Inflammatory macrophage (primary cell): ENCODE data around the gene IL6R.

Experiments
- DNase-seq, 2 donors: peaks; one replicate each; pipeline ENCODE4 v3.0.0-alpha.2; 2020 to 2022

The IL6R gene

DNA sequence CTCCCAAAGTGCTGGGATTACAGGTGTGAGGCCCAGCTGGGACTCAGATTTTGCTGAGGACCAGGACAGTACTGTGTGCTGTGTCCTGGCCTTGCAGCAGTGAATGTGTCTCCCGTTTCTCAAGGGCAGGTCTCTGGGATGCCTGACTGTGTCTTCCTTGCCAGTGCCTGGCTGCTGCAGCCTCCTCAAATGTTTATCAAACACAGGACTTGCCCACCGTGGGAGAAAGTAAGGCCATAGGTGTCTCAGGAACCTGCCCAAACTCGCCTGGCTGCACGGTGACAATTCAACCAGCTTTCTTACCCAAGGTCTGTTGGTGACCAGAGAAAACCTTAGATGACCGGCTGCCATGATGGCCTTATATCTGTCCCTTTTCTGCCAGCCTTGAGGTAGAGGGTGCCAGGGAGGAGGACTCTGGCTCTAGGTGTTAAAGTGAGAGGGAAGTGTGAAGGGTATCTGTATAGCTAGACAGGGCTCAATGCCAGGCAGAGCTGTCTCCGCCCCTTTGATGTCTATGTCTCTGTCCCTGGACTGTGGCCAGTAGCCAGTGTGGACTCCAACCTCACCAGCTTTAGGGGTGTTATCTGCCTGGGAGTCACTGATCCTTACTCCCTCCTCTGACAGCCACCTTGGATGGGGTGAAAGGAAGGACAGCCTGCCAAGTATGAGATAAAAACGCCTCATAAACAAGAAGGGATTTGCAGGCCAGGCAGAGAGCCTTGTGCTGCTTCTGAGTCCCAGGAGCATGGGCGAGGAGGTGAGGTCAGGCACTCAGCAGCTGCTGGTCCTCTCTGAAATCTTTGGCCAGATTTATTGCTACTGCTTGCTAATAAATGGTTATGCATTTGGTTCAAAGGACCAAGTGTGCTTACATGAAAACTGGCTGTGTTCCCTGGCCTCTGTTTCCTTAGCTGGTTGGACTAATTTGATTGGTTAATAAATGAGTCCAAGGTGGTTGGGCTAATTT, 22.3 kb downstream of the IL6R start:
- DNase-seq, result no peak

DNA sequence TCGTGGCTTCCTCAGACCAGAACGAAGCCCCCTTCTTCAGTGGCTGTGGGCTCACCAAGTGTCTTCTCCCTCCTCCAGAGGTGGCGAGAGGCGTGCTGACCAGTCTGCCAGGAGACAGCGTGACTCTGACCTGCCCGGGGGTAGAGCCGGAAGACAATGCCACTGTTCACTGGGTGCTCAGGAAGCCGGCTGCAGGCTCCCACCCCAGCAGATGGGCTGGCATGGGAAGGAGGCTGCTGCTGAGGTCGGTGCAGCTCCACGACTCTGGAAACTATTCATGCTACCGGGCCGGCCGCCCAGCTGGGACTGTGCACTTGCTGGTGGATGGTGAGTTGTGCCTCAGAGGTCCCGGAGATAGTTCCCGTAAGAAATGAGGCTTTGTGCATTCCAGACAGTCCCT, 24.0 kb downstream of the IL6R start:
- DNase-seq, result no peak

DNA sequence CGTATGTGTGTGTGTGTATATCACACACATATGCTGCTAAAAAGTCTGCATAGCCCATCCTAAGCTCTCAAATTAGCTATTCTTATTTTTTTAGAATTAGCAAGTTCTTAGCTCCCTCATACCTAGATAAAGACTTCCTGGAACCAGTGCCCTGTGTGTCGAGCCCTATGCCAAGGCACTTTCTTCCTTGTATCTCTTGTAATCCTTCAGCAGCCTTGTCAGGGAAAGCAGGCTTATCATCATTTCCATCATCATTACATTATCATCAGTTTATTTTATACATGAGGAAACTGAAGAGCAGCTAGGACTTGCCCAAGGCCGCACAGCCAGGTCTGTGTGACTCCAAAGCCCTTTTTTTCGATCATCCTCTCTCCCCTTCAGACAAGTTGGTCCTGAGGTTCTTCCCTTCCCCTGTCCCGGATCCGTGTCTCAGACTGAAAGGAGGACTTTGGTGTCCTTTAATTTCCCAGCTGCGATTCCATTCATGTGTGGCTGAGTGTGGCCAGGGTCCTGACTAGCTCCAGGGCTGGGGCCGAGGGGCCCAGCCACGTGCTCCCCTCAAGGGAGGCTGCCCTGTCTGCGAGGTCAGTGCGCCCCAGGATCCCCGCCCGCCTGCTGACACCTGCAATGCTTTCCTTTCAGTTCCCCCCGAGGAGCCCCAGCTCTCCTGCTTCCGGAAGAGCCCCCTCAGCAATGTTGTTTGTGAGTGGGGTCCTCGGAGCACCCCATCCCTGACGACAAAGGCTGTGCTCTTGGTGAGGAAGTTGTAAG, 24.9 kb downstream of the IL6R start:
- DNase-seq, result no peak

DNA sequence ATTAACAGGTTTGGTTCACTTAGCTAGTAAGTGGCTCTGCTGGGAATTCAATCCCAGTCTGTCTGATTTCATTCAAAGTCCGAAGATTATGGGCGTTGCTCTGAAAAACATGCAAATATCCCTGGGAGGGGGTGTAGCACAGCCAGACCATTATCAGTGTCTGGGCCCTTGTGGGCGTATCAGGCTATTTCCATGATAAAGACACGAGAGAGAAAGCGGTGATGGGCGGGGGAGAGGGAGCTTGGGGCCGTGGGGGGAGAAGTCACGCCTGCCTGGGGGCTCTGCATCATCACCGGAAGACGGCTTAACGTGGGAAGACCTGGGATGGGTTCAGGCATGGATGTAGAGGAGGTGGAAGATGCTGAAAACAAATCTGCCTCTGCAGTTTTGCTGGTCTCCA, 25.8 kb downstream of the IL6R start:
- no peak for DNase-seq

DNA sequence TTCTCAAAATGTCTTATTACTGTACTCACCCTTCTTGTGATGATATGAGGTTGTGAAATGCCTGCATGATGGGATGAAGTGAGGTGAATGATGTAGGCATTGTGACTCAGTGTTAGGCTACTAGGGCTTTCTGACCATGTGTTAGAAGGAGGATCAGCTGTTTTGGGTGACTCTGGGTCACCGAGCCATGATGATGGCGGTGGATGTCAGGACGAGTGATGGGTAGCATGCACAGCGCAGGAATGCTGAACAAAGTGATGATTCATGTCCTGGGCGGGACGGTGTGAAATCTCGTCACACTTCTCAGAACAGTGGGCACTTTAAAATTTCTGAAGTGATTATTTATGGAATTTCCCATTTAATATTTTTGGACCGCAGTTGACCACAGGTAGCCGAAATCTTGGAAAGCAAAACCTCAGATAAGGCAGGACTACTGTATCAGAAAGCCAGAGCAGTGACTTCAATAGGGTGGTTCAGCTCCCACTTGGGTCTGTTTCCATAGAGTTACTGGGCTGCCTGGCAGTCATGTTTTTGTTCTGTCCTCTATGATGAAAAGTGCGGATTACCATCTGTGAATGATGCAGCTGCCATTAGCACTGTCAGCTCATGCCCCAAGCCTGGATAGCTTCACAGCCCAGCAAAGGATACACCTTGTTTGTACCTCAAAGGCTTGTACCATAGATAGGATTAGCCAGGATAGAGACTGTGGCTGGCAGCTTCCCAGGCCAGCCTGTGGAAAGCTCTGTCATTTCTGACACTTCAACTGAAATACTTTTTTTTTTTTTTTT, 26.6 kb downstream of the IL6R start:
- DNase-seq, result peak; percentile 93 to 96

DNA sequence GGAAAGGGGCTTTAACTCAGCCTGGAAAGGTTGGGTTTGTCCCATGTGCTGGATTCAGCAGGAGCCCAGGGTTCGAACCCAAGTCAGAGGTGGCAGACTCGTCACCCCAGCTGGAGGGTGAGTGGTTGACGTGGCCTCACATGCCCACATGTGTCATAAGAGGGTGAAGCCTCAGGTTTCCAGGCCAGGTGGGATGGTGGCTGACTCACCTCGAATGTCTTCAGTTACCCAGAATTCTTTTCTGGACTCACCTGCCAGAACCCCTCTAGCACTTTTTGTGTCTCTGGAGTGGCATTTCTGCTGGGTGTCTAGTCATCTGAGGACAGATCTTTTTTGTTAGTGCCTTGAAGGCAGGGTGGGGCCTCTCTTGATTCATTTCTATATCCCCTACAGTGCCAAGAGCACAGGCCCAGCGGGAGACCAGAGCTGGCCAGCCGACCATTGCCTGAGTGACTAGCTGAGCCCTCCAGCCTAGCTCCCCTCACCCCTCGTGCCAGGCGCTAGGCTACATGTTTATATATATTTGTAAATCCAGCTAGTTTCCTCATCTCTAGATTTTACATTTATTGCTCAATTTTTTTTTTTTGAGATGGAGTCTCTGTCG, 28.1 kb downstream of the IL6R start:
- peak; percentile 42 to 62 for DNase-seq

DNA sequence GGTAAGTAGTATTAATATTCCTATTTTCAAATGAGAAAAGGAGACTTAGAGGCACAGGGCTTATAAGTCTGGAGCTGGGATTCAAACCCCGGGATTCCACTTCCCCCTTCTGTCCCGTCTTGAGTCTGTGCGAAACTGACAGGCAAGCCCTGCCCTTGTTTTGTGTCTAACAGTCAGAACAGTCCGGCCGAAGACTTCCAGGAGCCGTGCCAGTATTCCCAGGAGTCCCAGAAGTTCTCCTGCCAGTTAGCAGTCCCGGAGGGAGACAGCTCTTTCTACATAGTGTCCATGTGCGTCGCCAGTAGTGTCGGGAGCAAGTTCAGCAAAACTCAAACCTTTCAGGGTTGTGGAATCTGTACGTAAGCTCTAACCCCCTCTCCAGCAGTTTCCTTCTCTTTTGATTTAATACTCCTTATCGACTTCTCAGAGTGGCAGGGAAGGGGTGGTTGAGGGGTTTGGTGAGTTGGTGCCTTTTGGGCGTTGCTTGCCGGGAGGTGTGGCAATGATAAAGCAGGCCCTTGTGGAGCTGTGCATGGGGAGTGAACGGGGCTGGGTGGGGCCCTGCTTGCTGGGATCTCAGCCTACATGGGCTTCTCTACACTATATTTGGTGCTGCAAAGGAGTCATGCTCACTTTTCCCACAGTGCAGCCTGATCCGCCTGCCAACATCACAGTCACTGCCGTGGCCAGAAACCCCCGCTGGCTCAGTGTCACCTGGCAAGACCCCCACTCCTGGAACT, 29.4 kb downstream of the IL6R start:
- DNase-seq, result no peak

DNA sequence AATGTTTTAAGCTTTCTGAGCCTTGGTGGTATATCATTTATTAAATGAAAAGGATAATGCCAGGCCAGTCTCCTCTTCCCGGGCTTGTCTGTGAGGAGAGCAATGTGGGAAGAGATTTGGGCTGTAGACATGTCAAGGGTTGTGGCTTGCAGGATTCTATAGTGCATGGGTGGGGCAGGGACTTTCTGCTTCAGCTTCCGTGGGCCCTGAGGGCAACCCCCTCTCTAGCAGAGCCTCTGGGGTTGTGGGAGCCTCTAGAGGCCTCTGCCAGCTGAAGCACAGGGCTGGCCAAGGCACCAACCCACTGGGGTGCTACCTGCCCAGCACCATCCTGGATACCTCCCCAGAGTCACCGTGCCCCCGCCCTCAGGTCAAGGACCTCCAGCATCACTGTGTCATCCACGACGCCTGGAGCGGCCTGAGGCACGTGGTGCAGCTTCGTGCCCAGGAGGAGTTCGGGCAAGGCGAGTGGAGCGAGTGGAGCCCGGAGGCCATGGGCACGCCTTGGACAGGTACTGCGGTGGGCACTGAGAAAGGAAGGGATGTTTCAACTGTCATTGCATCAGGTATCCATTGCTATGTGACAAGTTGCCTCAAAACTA, 30.6 kb downstream of the IL6R start:
- DNase-seq, result no peak

DNA sequence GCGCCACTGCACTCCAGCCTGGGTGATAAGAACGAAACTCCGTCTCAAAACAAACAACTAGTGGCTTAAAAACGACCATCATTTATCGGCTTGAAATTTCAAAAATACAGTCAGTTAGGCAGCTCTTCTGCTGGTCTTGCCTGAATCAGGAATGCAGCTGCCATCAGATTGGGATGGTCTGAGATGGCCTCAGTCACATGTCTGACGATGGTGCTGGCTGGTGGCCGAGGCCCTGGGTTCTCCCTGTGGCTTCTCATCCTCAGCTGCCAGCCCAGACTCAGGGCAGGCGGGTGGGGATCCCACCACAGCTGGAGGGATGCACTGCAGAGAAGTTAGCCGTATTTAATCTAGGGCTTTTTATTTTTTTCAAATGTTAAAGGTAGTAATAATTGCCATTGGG, 31.3 kb downstream of the IL6R start:
- no peak for DNase-seq

DNA sequence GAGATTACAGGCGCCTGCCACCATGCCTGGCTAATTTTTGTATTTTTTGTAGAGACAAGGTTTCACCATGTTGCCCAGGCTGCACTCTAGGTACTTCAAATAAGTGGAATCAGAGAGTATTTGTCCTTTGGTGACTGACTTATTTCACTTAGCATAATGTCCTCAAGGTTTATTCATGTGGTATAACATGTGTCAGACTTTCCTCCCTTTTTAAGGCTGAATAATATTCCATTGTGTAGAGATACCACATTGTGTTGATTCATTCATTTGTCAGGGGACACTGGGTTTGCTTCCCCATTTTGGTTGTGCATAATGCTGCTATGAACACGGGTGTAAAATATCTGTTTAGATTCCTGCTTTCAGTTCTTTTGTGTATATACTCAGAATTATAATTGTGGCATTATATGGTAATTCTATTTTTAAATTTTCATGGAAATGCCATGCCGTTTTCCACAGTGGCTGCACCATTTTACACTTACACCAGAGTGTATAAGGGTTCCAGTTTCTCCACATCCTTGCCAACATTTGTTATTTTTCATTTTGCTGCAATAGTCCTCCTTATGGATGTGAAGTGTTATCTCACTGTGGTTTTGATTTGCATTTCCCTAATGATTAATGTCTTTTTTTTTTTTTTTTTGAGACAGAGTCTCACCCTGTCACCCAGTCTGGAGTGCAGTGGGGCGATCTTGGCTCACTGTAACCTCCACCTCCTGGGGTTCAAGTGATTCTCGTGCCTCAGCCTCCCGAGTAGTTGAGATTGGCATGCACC, 35.1 kb downstream of the IL6R start:
- DNase-seq, result peak; percentile 47 to 56

DNA sequence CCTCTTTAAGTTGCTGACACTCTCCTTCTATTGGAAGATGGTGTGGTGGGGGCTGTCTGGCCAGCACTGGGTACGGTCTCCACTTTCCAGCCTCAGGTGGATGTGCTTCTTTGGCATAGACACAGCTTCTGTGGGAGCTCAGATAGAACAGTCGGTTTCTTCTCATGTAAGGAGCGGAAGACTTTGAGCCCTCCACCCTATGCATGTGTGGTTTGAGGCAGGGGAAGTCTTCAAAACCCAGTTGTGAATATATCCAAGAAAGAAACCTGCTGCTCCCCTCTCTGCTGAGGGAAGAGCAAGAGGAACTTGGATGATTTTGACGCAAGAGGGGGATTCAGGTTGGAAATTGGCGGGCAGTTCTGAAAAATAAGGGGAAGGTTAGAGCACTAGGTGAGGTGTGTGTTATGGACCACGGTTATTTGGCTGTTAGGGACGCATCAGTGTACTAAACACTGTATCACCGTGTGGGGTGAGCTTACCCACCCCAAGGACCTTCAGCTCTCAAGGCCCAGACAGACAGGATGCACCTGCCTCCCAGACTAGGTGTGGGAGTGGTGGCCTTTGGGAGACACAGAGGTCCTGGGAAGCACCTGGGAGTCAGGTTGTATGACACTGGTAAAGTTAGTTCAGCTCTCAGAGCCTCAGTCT, 36.2 kb downstream of the IL6R start:
- no peak for DNase-seq

DNA sequence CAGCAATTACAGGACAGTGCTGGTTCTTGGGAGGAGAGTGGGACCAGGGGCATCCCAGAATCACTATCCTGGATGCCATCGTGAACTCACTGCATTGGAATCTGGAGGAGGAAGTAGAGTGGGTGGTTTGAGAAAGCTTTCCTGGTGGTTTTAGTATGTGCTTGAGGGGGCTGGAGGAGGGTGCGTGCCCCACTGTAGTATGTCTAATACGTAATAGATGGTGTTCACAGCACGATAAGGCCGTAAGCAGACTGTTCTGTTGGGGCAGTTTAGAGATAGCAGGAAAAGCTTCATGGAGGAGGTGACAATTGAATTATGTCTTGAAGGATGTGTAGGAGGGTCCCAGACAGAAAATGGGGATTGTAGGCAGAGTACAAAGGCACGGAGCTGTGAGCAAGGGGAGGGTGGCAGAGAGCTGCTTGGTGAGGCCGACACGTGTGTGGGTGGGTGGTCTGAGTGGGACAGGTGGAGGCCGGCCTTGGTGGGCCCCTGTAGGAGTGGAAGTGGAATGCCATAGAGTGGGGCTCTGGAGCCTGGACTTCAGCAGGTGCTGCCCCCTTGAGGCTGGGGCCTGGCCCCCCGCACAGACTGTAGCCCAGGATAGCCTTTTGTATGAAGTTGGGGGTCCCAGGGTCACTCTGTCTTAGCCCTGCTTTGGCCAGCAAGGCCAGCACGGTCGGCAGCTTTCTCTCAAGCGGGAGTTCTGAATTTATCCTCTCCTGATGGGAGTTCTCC, 37.0 kb downstream of the IL6R start:
- peak in 1 of 2 donors; percentile 63 for DNase-seq

DNA sequence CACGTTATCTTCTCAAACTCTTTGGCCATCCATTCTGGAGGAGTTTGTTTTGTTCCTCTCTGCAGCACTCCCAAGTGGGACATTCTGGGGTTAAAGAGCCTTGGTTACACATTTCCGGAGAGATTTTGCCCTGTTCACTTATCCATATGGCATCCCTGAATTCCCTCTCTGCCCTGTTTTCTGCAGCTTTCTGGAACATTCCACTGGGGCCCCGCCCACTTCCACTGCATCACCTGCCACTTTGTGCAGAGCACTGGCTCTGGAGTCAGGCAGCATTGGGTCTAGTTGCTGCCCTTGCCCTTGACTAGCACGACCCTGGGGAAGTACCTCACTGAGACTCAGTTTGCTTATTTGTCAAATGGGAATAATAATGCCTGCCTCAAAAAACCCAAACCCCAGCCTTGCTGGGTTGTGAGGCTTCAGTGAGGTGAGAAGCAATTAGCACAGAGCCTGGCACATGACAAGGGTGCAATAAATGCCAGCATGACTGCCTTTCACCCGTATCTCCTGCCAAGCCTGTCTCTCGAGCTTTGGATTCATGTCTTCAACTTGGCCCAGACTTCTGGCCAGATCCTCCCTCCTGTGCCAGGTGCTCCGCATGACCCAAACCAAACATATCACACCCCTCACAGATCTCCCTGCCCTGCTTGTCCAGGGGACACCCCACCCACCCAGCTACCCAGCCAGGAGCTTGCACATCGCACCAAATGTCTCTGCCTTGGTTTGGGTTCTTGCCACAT, 38.3 kb downstream of the IL6R start:
- DNase-seq, result no peak

DNA sequence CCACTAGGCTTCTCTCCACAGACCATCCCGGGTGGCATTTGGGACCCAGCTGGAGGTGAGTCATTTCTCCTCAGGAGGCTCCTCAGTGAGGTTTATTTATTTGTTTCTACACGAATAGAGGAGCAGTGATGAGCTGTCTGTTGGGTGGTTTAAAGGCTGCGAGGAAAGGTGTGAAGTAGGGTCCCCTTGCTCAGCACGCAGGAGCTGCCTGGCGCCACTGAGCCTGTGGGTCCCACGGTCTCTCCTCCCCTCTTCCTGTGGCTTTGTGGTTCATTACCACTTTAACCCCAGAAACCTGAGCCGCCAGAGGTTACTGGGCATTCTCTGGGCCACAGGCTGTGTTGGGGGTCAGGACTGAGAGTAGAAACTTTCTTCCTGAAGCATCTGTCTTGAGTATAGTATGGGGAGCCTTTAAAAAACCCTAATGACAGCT, 39.9 kb downstream of the IL6R start:
- no peak for DNase-seq

DNA sequence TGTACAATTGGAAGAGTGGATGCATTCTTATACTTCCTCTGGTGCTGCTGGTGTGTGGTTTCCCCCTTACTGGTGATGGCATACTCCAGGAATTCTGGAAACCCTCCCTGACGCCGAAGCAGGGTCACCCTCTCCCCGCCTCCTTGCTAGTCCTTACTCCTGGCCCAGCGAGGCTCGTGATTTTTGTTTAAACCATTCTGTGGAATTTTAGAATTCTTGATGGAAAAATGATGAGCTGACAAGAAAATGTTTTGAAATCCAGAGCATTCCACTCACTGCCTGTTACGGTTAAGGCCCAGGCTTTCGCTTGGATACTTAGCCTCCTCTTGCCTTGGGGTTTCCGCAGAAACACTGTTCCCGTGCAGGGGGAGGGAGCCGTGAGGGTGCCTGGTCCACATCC, 41.1 kb downstream of the IL6R start:
- no peak for DNase-seq

DNA sequence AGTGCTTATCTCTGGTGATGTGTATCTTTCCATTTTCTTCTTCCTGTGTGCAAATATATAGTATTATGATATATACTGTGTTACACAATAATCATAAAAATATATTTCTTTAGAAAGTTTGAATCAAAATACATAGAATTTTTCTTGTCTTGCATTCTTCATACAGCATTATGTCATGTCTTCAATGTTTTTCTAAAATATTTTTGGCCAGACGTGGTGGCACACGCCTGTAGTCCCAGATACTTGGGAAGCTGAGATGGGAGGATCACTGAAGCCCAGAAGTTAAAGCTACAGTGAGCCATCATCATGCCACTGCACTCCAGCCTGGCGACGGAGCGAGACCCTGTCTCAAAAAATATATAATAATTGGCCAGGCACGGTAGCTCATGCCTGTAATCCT, 41.6 kb downstream of the IL6R start:
- DNase-seq, result no peak

DNA sequence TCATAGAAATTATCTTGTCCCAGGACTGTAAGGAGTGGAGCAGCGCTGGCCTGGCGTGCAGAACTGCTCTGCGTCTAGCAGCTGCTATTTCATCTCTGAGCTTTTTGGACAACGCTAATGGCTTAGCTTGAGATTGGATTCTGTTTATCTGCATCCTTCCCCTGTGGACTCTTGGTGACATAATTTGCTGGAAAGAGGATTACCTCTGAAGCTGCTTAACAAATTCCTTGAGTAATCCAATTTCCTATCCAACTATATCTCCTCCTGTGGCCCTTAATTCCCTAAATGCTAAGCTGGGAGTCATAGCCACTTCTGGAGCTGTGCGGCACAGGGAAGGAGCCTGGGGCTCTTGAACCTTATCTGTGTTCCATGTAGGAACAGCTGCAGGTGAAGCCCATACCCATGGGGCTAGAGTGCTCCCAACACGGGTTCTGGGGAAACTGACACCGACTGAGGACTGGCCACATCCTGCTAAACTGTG, 43.2 kb downstream of the IL6R start:
- DNase-seq, result no peak

DNA sequence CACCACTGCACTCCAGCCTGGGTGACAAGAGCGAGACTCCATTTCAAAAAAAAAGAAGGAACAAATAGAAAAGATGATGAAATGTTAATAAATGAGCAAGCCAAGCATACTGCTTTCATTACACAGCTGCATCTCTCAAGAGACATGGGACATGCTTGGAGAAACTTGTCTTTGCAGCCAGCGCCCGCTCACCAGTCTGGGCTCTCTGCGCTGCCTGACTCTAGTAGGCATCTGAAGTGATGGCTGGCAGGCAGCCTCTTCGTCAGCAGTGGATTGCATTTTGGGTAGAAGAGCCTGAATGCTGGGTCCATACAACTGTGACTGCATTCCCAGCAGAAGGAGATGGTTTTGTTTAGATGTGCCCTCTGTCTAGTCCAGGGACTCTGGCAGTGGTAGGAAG, 48.0 kb downstream of the IL6R start:
- peak; percentile 58 to 67 for DNase-seq
